NCI-H2107 (cell line): ENCODE measurements around the gene NDUFB10.
"Not testable (repeated sequence)": the region's sequence is repeated elsewhere in the genome, so short reads cannot be mapped to it uniquely, and the experiment has no call there.

Experiments used
- DNase-seq: peaks from one replicate; lab custom pipeline; 2025; lab: John Stamatoyannopoulos, UW

NDUFB10 gene

GRCh38 chr16:1959269-1960039 lies at the start of gene NDUFB10:
Gene NDUFB10, plus strand, starts transcription at chr16:1959538. Its CDS starts 87 bp downstream, at chr16:1959625.
- DNase-seq: peak; percentile 68

- no peak for DNase-seq
Observed at GRCh38 chr16:1909561-1910231, 49.6 kb upstream of the NDUFB10 start.

- DNase-seq: no peak
Observed at GRCh38 chr16:1911467-1912214, 47.7 kb upstream of the NDUFB10 start.

GRCh38 chr16:1912215-1912543 lies 47.2 kb upstream of the NDUFB10 start:
- no peak for DNase-seq

- DNase-seq: no peak
Observed at GRCh38 chr16:1913327-1914083, 45.8 kb upstream of the NDUFB10 start.

DNA sequence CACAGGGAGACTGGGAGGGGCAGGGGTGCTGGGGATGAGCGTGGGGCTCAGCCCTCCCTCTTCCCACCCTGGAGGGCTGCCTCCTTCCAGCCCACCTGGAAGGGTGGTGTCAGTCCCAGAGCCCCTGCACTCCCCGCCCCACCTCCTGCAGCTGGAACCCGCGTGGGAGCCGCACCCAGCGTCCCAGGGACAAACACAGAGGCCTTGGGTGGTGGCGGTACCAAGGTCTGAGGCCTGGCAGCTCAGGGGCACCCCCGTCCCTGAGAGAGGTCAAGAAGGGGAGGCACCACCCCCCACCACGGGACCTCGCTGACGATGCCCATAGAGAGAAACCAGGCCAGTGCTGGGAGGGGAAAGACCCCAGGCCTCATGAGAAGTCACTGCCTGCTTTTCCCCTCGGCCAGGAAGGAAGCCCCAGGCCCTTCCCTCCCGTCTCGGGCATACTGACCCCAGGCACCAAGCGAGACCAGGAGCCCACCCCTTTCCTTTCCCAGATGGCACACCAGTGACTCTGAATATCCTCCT lies 45.2 kb upstream of the NDUFB10 start:
- DNase-seq: no peak

- no peak for DNase-seq
Observed at GRCh38 chr16:1914988-1915387, 44.4 kb upstream of the NDUFB10 start.

GRCh38 chr16:1915732-1916639 lies 43.4 kb upstream of the NDUFB10 start:
- no peak for DNase-seq

DNA sequence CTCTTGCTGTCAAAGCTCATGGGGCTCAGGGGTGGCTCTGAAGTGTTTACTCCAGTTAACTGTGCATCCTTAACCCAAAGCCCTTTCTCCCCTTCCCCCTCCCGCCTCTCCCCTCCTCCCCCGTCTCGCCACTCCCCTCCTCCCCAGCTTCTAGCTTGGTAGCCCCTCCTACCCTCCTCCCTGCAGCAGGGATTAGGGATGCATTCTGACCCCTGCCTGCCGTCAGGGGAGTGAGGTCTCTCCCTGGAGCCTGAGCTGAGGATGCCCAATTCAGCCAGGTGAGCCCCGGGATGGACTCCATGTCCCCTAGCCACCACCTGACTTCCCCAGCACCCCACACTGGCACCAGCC lies 42.7 kb upstream of the NDUFB10 start:
- no peak for DNase-seq

DNA sequence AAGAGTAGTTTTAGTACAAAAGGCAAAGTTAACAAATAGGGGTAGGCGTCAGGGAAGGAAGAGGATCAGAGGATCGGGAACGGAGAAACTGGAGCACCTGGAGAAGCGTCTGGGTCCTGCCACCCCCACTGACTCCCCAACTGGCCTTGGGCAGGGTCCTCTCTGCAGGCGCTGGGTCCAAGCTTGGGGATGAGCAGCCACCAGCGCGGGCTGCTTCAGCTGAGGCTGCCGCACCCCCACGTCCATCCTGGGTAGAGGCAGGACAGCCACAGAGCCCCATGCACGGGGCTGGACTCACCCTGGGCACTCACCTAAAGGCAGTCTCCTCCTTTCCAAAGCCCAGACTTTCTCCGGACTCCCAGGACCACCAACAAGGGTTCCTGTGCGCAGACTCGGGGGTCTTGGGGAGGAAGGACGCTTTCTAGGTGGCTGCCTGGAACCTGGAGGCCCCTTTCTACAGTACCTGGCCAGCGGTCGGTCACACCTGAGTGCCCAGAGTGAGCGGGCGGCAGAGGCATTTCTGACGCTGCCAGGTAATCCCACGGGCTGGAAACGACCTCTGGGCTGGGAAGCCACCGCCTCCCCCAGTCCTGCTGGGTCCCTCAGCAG lies 42.2 kb upstream of the NDUFB10 start:
- DNase-seq: no peak

DNA sequence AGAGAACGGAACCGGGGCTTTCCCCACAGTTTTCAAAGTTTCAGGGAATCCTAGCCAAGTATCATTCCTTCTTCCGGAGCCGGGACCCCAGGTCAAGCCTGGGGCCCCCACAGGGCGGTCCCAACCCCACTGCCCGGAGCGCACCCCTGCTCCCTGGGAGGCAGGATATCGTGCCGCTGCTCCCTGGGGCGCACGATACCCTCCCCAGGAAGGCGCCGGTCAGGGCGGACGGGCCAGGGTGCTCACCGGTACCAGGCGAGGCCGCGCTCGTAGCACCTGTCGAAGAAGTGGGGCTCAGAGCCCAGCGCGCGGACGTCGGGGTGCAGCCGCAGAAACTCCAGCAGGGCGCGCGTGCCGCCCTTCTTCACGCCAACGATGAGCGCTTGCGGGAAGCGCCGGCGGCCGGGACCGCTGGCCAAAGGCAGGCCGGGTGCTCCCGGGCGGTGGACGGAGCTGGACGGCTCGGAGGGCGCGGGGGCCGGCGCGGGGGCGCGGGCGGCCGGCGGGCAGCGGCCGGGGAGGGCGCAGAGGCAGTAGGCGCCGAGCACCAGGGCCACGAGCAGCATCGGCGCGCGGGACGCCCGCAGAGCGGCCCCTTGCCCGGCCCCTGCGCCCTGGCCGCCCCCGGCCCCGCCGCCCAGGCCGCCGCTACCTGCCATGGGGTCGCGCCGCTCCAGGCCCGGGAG lies 41.5 kb upstream of the NDUFB10 start:
- DNase-seq: no peak

GRCh38 chr16:1918351-1919326 lies 40.7 kb upstream of the NDUFB10 start, which contains the start of gene HS3ST6:
Gene HS3ST6, minus strand, starts transcription at chr16:1918415. Its CDS starts 92 bp downstream, at chr16:1918323.
- no peak for DNase-seq

- DNase-seq: no peak
Observed at GRCh38 chr16:1919327-1919998, 39.9 kb upstream of the NDUFB10 start.

GRCh38 chr16:1920122-1920521 lies 39.2 kb upstream of the NDUFB10 start:
- not testable (repeated sequence) for DNase-seq

DNA sequence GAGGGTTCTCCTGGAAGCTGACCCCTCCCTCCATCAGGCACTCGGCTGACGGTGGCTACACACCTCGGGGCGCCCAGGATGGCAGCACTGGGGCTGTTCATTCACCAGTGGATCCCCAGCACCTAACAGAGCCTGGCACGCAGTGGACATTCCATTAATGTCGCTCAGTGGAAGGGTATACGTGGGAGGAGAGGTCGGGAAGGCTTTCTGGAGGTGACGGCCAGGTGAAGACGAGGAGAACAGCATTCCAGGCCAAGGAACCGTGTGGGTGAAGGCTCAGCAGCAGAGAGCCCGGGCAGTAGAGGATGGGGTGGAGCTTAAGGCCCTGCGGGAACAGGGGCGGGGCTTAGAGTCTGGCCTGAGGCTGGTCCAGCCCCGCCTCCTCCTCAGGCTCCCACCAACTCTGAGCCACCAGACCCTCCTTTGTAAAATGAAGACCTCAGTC lies 38.6 kb upstream of the NDUFB10 start:
- DNase-seq: no peak

GRCh38 chr16:1922357-1922756 lies 37.0 kb upstream of the NDUFB10 start:
- DNase-seq: no peak

DNA sequence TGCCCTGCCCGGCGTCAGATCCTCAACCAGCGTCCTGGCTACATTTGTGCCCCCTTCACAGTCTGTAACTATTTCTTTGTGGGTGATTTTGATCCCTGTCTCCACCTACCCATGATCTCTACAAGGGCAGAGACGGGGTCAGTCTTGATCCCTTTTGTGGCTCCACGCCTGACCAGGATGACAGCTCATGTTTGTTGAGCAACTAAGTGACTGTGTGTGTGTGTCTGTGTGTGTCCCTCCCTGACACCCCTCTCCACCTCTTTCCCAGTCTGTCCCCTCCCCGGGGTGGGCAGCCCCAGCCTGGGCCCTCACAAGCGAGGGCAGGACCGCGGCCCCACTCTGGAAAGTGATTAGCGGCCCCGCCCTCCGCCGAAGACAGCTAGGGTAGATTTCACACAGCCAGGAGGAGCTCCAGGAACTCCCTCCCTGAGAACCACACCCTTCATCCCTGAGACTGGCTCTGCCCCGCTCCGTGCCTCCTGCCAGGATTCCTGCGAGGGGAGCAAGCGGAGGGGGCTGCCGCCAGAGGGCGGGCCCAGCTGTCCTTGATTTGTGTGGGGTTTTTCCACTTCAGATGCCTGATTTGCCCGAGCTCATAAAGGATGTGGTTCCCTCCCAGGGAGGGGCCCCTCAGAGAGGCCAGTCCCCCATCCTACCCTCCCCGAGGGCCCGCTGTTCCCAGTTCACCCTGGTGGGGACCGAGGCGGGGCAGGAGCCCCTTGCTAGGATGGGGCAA lies 35.9 kb upstream of the NDUFB10 start:
- DNase-seq: no peak
